Adrenal gland (tissue), 5 donors: ENCODE results near the gene CD22.

Source experiments
- CTCF ChIP-seq, 6 experiments: fragments of 450-650 bp in 4 of 6; fragments of 200-600 bp in 2 of 6; sonication (generic) in 1 of 6; IDR thresholded peaks; 1 replicate in 5 of 6; 2 replicates in 1 of 6; pipeline versions ENCODE4 v1.5.1 to v1.8.0; 2016 to 2021; ENCODE audit warnings: antibody characterized with exemption in 6 of 6, mild to moderate bottlenecking in 2 of 6, moderate library complexity in 1 of 6
- POLR2A ChIP-seq, 2 donors: fragments of 450-650 bp; IDR thresholded peaks; one replicate each; pipeline ENCODE4 v1.6.1; 2017; ENCODE audit warnings: antibody characterized with exemption in 2 of 2, mild to moderate bottlenecking in 2 of 2, moderate library complexity in 1 of 2
- donor health status: DM: no; HTN: no; CAD: no.

GRCh38 chr19:35317464-35318043, 11.4 kb upstream of the CD22 start:
- TF ChIP-seq POLR2A (IDR thresholded peaks at IDR 0.05) (no peak), CTCF (IDR thresholded peaks at IDR 0.05) (no peak)
